Activated B cell treated with CpG ODN at 0.5 μM for 24 hours (primary cell): ENCODE results near the gene WDR76. TPM values are rescaled to one million over a fixed set of nuclear protein-coding genes. Genes with fewer than 3 reads are reported as not detected.
A peak's percentile ranks its signal among the peaks of the same experiment; 100 is the strongest.
"Not testable (repeated sequence)": the region's sequence is repeated elsewhere in the genome, so short reads cannot be mapped to it uniquely, and the experiment has no call there.

Experiments used
- ATAC-seq: fragments of 200-7000 bp; cut with Tn5 transposase; one replicate; pipeline ENCODE4 v1.10.0; 2021; ENCODE audit warnings: low read depth, mild to moderate bottlenecking, moderate library complexity
- CTCF ChIA-PET: fragments of 350-600 bp; sonication (Branson Sonifier 250); formaldehyde crosslinking; loops from one replicate; lab custom pipeline; 2021; ENCODE audit warnings: antibody characterized with exemption; lab: Charles Lee
- POLR2A ChIA-PET: fragments of 350-600 bp; sonication (Branson Sonifier 250); formaldehyde crosslinking; loops from one replicate; lab custom pipeline; 2021; ENCODE audit warnings: antibody characterized with exemption; lab: Charles Lee
- DNase-seq: peaks from one replicate; pipeline ENCODE4 v3.0.0; 2022
- H3K27ac Mint-ChIP-seq: one replicate; pipeline ENCODE4 v1.8.0; 2020; ENCODE audit warnings: mixed read lengths
- H3K27me3 Mint-ChIP-seq: one replicate; pipeline ENCODE4 v1.8.0; 2021; ENCODE audit warnings: mixed read lengths
- H3K36me3 Mint-ChIP-seq: one replicate; pipeline ENCODE4 v1.8.0; 2021; ENCODE audit warnings: low read depth, mixed read lengths
- H3K4me1 Mint-ChIP-seq: one replicate; pipeline ENCODE4 v1.8.0; 2021; ENCODE audit warnings: mixed read lengths
- H3K4me3 Mint-ChIP-seq: one replicate; pipeline ENCODE4 v1.8.0; 2020; ENCODE audit warnings: mild to moderate bottlenecking, mixed read lengths
- H3K9me3 Mint-ChIP-seq: one replicate; pipeline ENCODE4 v1.8.0; 2020; ENCODE audit warnings: mixed read lengths
- CTCF ChIP-seq: fragments of 200-600 bp; IDR thresholded peaks from one replicate; pipeline ENCODE4 v1.8.0; 2022; ENCODE audit warnings: antibody characterized with exemption, mild to moderate bottlenecking
- intact Hi-C: fragments of 100-400 bp; cut with micrococcal nuclease; formaldehyde crosslinking; loops from one replicate; pipeline ENCODE4 v1.15.1; 2024
- total RNA-seq: library from RNA; stranded (reverse); gene quantifications from 2 replicates; pipeline ENCODE4 v1.2.3, GENCODE V29; 2022

The WDR76 gene
- total RNA-seq, 1 donor from 2014 or later, result 15.1 TPM

GRCh38 chr15:43828061-43828657 lies 1.4 kb downstream of the WDR76 start:
- DNase-seq (no peak), ATAC-seq (no peak)
- Mint-ChIP-seq H3K4me1 (peaks cover 62% of the 10 kb centered on the region), H3K27ac (peak overlapping the region; percentile 71), H3K4me3 (peak overlapping the region; percentile 89), H3K27me3 (no peaks in the 10 kb centered on the region), H3K36me3 (peaks cover 13% of the 10 kb centered on the region), H3K9me3 (no peaks in the 10 kb centered on the region)
- TF ChIP-seq CTCF, result no peak
- intact Hi-C loops, result loop anchor here (10.0 kb wide), 1 partner anchor 313 kb away; the partner anchor contains the start of gene MAP1A
- CTCF ChIA-PET, result interaction anchor here (1.7 to 1.9 kb wide), 2 partner anchors 27 to 52 kb away, joined by 4 to 8 read pairs; partner anchors contain the start of genes ELL3 and HYPK
- POLR2A ChIA-PET, result interaction anchor here (0.6 to 2.5 kb wide), 6 partner anchors 19 to 82 kb away, joined by 5 to 20 read pairs (median 7); partner anchors contain the start of genes ELL3, HYPK, PDIA3 and SERINC4

- POLR2A ChIA-PET, H3K9me3 Mint-ChIP-seq, H3K27me3 Mint-ChIP-seq, ATAC-seq, H3K4me3 Mint-ChIP-seq, DNase-seq, CTCF ChIA-PET, H3K27ac Mint-ChIP-seq: not testable (repeated sequence)
- Mint-ChIP-seq H3K4me1 (peaks cover 48% of the 10 kb centered on the region), H3K36me3 (peaks cover 11% of the 10 kb centered on the region)
- intact Hi-C loops, result loop anchor here (10.0 kb wide), 1 partner anchor 315 kb away; the partner anchor contains the start of gene MAP1A
These were observed 3.2 kb downstream of the WDR76 start for GRCh38 chr15:43829951-43830540.

- POLR2A ChIA-PET, result interaction anchor here (1.2 kb wide), 1 partner anchor 14 kb away, joined by 3 read pairs; no protein-coding TSS in a partner anchor
- H3K4me3 Mint-ChIP-seq, DNase-seq, H3K27ac Mint-ChIP-seq, H3K27me3 Mint-ChIP-seq, CTCF ChIA-PET, ATAC-seq, intact Hi-C loops, H3K9me3 Mint-ChIP-seq: not testable (repeated sequence)
- Mint-ChIP-seq H3K36me3 (peaks cover 16% of the 10 kb centered on the region), H3K4me1 (peaks cover 47% of the 10 kb centered on the region)
These were observed 4.0 kb downstream of the WDR76 start for GRCh38 chr15:43830691-43831275.

GRCh38 chr15:43831519-43832052 lies 4.8 kb downstream of the WDR76 start:
- DNase-seq, intact Hi-C loops, ATAC-seq, H3K4me3 Mint-ChIP-seq, CTCF ChIA-PET, H3K27me3 Mint-ChIP-seq, H3K9me3 Mint-ChIP-seq, H3K27ac Mint-ChIP-seq: not testable (repeated sequence)
- POLR2A ChIA-PET, result interaction anchor here (1.2 kb wide), 1 partner anchor 13 kb away, joined by 3 read pairs; no protein-coding TSS in a partner anchor
- Mint-ChIP-seq H3K36me3 (peaks cover 23% of the 10 kb centered on the region), H3K4me1 (peaks cover 39% of the 10 kb centered on the region)

GRCh38 chr15:43832485-43832884 lies 5.7 kb downstream of the WDR76 start:
- DNase-seq, intact Hi-C loops, CTCF ChIA-PET, H3K27me3 Mint-ChIP-seq, ATAC-seq, H3K27ac Mint-ChIP-seq, H3K9me3 Mint-ChIP-seq, POLR2A ChIA-PET, H3K4me3 Mint-ChIP-seq: not testable (repeated sequence)
- peaks cover 32% of the 10 kb centered on the region for H3K4me1 Mint-ChIP-seq
- peaks cover 28% of the 10 kb centered on the region for H3K36me3 Mint-ChIP-seq

- no peak overlapping the region for H3K4me3 Mint-ChIP-seq
- intact Hi-C loops, result no loop called here
- ChIA-PET POLR2A (interaction anchor here (1.0 kb wide), 1 partner anchor 14 kb away, joined by 3 read pairs; no protein-coding TSS in a partner anchor), CTCF (no interaction called here)
- no peak overlapping the region for H3K27ac Mint-ChIP-seq
- no peak for DNase-seq
- H3K27me3 Mint-ChIP-seq, result no peaks in the 10 kb centered on the region
- H3K36me3 Mint-ChIP-seq, result peaks cover 28% of the 10 kb centered on the region
- ATAC-seq, result no peak
- no peak for TF ChIP-seq CTCF
- H3K4me1 Mint-ChIP-seq, result peaks cover 4% of the 10 kb centered on the region
- H3K9me3 Mint-ChIP-seq, result no peaks in the 10 kb centered on the region
These were observed 18.6 kb downstream of the WDR76 start for GRCh38 chr15:43845421-43845820.
